HG02678 (cell line): ENCODE data around the gene SIGMAR1.

Experiments
- ATAC-seq: cut with Tn5 transposase; IDR thresholded peaks from one replicate; pipeline ENCODE4 v1.9.1; 2021; ENCODE audit warnings: mild to moderate bottlenecking, moderate library complexity; ENCODE audit not compliant: unreplicated experiment

SIGMAR1 gene

DNA sequence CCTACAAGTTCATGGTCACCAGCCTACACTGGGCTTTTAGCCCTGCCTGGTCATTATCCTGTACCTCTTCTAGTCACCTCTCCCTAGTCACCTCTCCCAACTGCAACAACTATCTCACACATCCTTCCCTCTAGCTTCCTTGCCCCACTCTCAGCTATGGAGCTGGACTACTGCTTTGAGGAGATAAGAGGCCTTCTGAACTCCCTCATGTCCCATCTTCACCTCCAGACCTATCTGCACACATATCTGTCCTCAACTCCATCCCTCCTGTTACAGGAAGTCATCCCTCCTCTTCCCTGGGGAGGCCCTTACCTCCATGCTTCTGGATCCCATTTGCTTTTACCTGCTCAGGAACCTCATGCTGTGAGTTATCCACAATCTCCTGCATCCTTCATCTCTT is 31.4 kb downstream of the SIGMAR1 start:
- ATAC-seq, result no peak

DNA sequence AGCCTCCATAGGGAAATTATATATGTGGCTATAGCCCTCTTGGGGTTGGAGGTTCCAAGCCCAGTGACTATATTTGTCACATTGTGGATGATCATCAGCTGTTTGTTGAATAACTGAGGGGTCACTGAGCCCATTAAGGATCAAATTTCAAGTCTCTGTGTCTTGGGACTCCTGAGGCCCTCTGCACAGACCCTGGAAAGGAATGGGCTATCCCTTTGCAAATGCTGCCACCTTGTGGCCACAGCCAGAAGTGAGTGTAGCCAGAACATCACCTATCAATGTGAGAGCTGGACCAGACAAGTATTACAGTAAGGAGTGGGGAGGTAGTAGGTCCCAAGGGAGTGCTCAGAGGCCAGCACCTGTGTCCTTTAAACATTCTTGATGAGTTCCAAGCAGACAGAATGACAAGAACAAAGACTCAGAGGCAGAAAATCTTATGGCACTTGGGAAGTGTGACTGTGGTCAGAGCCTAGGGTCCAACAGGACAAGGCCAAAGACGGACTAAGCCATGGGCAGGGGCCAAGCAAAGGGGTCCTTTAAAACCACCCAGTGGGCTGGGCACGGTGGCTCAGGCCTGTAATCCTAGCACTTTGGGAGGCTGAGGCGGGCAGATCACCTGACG is 33.9 kb downstream of the SIGMAR1 start:
- ATAC-seq, result peak; percentile 81

DNA sequence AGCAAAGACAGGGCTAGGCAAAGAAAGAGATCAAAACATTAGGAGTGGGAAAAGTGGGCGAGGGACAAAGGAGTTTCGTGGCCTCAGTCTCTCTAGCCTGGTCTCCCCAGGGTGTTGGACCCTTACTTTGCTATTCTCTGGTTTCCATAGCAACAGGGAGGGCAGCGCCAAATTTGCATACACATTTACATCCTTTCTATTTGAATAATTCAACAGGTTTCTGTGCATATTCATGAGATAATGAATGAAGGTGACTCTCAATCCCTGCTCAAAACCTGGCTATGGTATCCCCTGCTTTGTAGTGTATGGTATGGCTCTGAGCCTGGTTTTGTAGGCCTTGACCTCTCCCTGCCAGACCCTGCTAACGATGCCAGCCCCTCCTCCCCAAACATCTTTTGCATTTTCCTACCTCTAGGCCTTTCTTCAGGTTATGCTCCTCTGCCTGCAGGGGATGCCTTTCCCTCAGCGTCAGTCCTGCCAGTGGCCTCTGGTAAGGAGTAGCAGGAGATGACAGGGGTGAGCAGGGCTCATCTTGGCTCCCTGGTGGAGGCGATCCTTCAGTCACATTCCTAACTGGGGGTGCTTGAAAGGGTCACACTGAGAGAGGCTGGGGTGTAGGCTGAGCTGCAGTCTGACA is 35.5 kb downstream of the SIGMAR1 start:
- ATAC-seq, result no peak

DNA sequence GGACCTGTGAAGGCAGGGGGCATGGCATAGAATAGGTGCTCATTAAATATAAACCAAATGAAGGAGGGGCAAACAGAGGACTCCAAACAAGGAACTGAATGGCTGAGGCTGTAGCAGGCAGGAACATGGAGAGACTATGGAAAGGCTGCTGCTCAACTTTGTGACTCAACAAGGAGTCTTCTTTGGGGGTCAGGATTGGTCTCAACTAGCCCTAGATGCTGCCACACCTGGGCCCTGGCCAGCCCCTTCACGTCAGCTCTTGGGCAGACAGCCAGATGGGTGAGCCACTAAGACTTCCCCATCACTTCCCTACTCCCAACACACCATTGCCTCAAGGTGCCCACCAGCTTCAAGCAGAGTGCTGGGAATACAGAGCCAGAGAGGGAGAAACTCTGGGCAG is 36.7 kb downstream of the SIGMAR1 start:
- ATAC-seq, result no peak

DNA sequence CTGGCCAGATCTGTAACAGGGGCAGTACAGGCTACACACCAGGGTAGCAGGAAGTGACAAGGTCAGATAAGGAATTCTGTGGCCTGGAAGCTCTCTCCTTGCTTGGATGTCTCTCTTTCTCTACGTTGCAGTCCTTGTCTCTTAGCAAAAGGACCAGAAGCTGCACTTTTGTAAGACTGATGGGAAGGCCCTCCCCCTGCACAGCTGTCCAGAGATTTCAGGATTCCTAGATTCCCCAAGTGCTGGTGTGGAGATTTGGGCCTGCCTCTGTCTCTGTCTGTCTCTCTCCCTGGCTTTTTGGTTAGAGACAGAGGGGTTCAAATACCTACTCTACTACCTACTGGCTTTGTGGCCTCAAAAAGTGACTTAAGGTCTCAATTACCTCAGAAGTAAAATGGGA is 38.0 kb downstream of the SIGMAR1 start:
- no peak for ATAC-seq

- ATAC-seq, result no peak
Observed at GRCh38 chr9:34594177-34594576, 43.4 kb downstream of the SIGMAR1 start.

GRCh38 chr9:34592895-34593601 is 44.5 kb downstream of the SIGMAR1 start:
- ATAC-seq, result no peak

DNA sequence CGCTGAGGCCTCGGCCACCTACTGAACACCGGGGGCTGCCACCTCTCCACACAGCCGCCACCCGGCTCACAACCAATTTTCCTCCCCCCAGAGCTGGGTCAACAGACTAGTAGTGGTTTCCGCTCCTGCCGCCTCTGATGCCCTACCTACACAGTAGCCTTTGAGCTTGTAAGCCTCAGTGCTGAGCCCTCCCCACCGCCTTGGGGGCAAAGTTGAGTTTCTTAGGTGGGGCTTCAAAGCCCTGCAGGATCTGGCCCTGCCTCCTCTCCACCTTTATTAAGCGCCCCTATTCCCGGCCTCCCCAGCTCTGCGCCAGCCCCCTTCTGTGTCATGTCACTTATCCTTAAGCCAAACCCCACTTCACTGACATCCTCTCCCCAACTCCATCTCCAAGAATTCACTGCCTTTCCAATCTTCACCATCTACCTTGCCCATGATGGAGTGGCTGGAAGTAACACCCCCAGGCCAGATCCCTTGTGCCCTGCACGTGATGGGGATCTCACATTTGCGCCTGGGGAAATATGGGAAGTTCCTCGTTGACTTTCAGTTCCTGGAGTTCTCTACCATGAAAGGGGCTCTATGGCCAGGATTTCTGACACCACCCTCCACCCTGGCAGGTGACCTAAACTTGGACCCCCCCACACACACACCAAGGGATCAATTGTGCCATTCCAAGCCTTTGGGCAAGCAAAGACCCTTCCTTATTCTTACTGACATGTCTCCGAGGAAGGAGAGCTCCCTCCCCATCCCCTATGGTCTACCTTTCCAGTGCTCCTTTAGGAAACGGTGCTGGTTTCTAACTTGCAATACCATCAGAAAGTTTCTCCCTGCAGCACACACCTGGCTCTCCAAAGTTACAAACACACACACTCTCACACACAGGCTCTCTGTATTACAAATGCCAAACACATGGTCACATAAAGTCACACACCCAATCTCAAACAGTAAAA is 45.4 kb downstream of the SIGMAR1 start:
- ATAC-seq, result no peak

GRCh38 chr9:34591248-34591916 is 46.2 kb downstream of the SIGMAR1 start:
- peak; percentile 73 for ATAC-seq

- ATAC-seq, result no peak
Observed at GRCh38 chr9:34590381-34591247, 47.0 kb downstream of the SIGMAR1 start.

DNA sequence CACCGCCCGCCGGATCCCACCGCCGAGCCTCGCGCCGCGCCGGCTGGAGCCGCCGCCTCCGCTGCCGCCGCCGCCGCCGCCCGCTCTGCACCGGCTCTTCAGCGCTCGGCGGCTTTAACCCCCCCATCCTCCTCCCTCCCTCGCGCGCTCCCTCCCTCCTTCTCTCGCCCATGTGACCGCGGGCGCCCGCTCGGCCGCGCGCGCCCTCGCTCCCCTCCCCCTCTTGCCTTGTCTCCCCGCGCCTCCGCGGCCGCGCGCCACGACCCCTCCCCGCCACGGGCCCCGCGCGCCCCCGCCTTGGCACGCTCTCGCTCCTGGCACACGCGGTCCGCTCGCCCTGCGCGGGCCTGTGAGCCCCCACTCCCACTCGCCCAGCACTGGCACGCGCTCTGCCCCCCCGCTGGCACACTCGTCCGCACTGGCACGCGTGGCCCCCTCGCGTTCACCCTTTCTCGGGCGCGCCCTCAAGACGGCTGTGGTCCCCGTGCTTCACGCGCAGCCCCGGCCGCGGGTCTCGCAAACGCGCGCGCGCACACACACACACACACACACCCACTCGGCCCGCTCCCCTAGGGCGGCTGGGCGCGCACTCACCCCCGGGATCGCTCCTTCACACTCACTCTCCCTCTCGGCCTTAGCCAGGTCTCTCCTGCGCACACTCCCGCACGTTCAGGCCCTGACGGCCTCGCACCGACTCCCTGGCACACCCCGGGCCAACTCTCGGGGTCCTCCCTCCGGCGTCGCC is 47.8 kb downstream of the SIGMAR1 start, which contains the start of gene CNTFR:
Gene CNTFR, minus strand, starts transcription at position 89 of the 745 bp plus-strand sequence. CDS start 20,743 bp downstream, outside the sequence.
- ATAC-seq, result no peak

DNA sequence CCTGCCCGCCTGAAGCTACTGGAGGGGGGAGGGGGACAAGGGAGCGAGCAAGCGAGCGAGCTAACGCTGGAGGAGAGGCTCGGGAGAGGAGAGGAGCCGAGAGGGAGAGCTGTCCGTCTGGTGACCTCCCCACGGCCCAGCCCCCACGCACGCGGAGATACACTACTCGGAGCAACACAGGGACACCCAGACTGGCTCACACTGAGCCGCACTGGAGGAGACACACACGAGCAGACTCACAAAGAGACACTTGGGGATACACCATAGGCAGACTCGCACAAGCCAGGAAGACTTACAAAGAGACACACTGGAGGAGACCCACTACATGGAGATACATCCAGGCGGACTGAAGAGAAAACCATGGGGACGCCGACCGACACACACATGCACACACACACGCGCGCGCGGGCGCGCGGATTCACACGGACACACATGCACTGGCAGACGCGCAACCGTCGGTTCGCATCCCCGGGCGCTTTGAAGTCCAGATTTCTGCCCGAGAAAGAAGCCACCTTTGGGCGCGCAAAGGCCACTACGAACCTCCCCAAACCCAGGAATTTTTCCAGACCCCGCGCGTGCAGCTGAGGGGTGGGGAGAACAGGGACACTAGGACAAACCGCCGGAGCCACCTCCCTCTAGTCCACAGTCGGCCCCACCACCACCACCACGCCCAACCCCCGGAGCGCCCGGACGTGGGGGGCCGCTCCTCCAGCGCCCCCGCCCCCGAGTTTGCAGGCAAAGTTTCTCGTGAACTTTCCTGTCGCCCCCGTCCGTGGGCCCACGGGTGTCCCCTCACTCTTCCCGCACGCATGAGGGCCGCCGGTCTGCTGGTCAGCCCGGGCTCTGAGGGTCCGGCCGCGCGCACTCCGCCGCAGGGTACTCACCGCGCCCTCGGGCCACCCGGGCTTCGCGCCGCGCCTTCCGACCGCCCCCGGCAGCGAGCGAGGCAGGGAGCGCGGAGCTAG is 48.6 kb downstream of the SIGMAR1 start:
- ATAC-seq, result no peak

- ATAC-seq, result no peak
Observed at GRCh38 chr9:34587271-34587670, 50.3 kb downstream of the SIGMAR1 start.

DNA sequence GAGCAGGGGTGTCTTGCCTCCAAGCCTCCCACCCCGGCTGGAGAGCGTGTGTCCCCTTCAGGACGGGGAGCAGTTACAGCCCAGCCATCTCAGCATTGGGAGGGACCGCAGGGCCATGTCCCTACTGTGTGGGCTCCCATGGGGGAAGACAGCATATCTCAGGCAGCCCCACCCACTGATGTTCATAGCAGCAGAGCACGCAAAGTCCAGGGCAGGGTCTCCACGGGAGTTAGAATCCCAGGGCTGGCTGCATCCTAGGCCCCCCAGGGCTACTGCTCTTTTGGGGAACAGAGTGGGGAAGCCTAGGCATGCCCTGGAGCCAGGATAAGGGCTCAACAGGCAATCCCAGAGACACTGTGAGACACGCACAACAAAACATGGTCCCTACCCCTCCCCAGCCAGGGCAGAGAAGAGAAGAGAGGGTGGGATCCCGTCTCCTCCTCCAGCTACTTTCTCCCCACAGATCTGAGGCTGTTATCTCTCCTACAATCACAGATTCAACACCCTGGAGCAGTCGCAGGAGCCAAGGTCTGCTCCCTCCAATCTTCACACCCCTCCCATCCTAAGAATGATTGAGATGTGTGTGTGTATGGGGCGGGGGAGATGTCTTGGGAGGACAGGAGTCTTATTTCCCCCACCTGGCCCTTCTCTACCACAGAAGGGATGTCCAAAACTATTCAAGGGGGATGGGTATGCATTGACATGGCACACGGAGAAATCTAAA is 51.5 kb downstream of the SIGMAR1 start:
- ATAC-seq, result no peak

DNA sequence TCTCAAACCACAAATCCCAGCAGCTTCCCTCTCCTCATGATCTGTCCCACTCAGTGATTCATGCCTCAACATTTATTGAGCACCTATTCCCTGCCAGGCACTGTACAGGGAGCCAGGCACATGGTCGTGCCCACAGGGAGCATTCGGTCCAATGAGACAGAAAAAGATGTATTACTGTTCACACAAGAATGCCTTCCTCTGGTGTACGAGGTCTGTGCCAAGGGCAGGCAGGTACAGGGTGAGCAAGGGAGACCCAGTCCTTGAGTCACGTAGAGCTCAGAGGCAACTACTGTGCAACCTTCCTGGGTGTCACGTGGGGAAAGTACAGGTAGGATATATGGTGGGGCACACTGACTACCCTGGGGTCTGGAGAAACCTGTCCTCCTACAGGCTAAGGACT is 52.6 kb downstream of the SIGMAR1 start:
- ATAC-seq, result no peak
